A549 (cell line): ENCODE results near the gene DCAF6. TPM values are rescaled to one million over a fixed set of nuclear protein-coding genes. Genes with fewer than 3 reads are reported as not detected.

ENCODE experiments used
- ATAC-seq, 2 experiments: fragments of 200-7000 bp in 1 of 2; fragments of >200 bp in 1 of 2; cut with Nextera tagmentation in 1 of 2; cut with Tn5 transposase in 1 of 2; 3 replicates each; pipeline versions ENCODE4 v1.8.0 to v1.9.1; 2018 to 2020; ENCODE audit warnings: mild to moderate bottlenecking in 1 of 2, moderate library complexity in 1 of 2
- CTCF ChIA-PET: fragments of 300-600 bp; sonication (Branson Sonifier 250); formaldehyde crosslinking; extraction: SDS; loops from one replicate; lab custom pipeline; 2021; ENCODE audit warnings: antibody characterized with exemption, inconsistent platforms; lab: Yijun Ruan, JAX
- POLR2A ChIA-PET: fragments of 350-600 bp; formaldehyde crosslinking; extraction: SDS; loops from one replicate; lab custom pipeline; 2021; ENCODE audit warnings: antibody characterized with exemption, inconsistent platforms; lab: Yijun Ruan, JAX
- DNase-seq, 2 experiments: peaks; one replicate each; pipeline versions ENCODE4 v3.0.0 to v3.0.0-alpha.2; 2011 to 2016; ENCODE audit warnings: low read depth in 1 of 2, low spot score in 1 of 2
- FAIRE-seq: peaks from 2 replicates; lab custom pipeline; 2011; peaks lifted over from hg19 to GRCh38; lab: Jason Lieb, UNC
- H3K27ac ChIP-seq, 2 experiments: fragments of >200 bp; sonication (Bioruptor Twin); formaldehyde crosslinking; 3 replicates each; pipeline ENCODE4 v1.5.1; 2016 to 2017
- H3K4me1 ChIP-seq: fragments of >200 bp; sonication (Bioruptor Twin); formaldehyde crosslinking; 3 replicates; pipeline ENCODE4 v1.6.1; 2016
- H3K4me2 ChIP-seq: fragments of >200 bp; sonication (Bioruptor Twin); formaldehyde crosslinking; 3 replicates; pipeline ENCODE4 v1.6.1; 2016
- H3K4me3 ChIP-seq: fragments of >200 bp; sonication (Bioruptor Twin); formaldehyde crosslinking; 3 replicates; pipeline ENCODE4 v1.5.1; 2016
- H3K9me3 ChIP-seq: fragments of >200 bp; sonication (Bioruptor Twin); formaldehyde crosslinking; 3 replicates; pipeline ENCODE4 v1.6.1; 2016
- BHLHE40 ChIP-seq: IDR thresholded peaks from 2 replicates; pipeline ENCODE4 v1.6.1; 2012; ENCODE audit warnings: low read depth, low read length, inconsistent platforms
- EHF ChIP-seq: fragments of 250-450 bp; sonication (Bioruptor Pico); IDR thresholded peaks from 2 replicates; pipeline ENCODE4 v1.5.0; 2020; ENCODE audit warnings: mild to moderate bottlenecking
- EHMT2 ChIP-seq: fragments of 200-600 bp; sonication (generic); IDR thresholded peaks from 2 replicates; pipeline ENCODE4 v1.6.1; 2016; ENCODE audit warnings: antibody characterized with exemption, low read depth, mild to moderate bottlenecking, moderate library complexity
- EP300 ChIP-seq, 2 experiments: fragments of >200 bp; sonication (Bioruptor Twin); formaldehyde crosslinking; IDR thresholded peaks; 2 replicates in 1 of 2; 3 replicates in 1 of 2; pipeline ENCODE4 v1.6.1; 2016 to 2017
- ESRRA ChIP-seq: fragments of 150-350 bp; IDR thresholded peaks from 2 replicates; pipeline ENCODE4 v1.6.1; 2014; ENCODE audit warnings: mild to moderate bottlenecking, low read length, borderline replicate concordance
- FOSB ChIP-seq: fragments of 250-450 bp; sonication (Bioruptor Pico); IDR thresholded peaks from 2 replicates; pipeline ENCODE4 v1.5.0; 2020; ENCODE audit warnings: mild to moderate bottlenecking, moderate library complexity
- FOSL2 ChIP-seq, 2 experiments: fragments of 450-650 bp in 1 of 2; fragments of >200 bp in 1 of 2; sonication (Bioruptor Twin) in 1 of 2; formaldehyde crosslinking; IDR thresholded peaks; 2 replicates each; pipeline versions ENCODE4 v1.5.0 to v1.6.1; 2016 to 2020; ENCODE audit warnings: mild to moderate bottlenecking in 1 of 2, moderate library complexity in 1 of 2
- FOXS1 ChIP-seq: fragments of 250-450 bp; sonication (Bioruptor Pico); IDR thresholded peaks from 2 replicates; pipeline ENCODE4 v1.5.0; 2020; ENCODE audit warnings: mild to moderate bottlenecking, moderate library complexity
- HDAC2 ChIP-seq: fragments of 200-600 bp; sonication (generic); IDR thresholded peaks from 2 replicates; pipeline ENCODE4 v1.6.1; 2016
- HEYL ChIP-seq: fragments of 250-450 bp; sonication (Bioruptor Pico); IDR thresholded peaks from 2 replicates; pipeline ENCODE4 v1.8.0; 2021; ENCODE audit warnings: mild to moderate bottlenecking, moderate library complexity
- HOXA7 ChIP-seq: fragments of 250-450 bp; sonication (Bioruptor Pico); IDR thresholded peaks from 2 replicates; pipeline ENCODE4 v1.5.0; 2020; ENCODE audit warnings: mild to moderate bottlenecking, moderate library complexity
- HOXB13 ChIP-seq: fragments of 250-450 bp; sonication (Bioruptor Pico); IDR thresholded peaks from 2 replicates; pipeline ENCODE4 v1.5.0; 2020; ENCODE audit warnings: low read depth, mild to moderate bottlenecking, moderate library complexity
- HOXB5 ChIP-seq: fragments of 250-450 bp; sonication (Bioruptor Pico); IDR thresholded peaks from 2 replicates; pipeline ENCODE4 v1.5.0; 2020; ENCODE audit warnings: mild to moderate bottlenecking, moderate library complexity
- KDM1A ChIP-seq: fragments of 200-600 bp; sonication (generic); IDR thresholded peaks from 2 replicates; pipeline ENCODE4 v1.6.1; 2016; ENCODE audit warnings: low read depth, mild to moderate bottlenecking
- KDM5A ChIP-seq: fragments of 200-600 bp; sonication (generic); IDR thresholded peaks from 2 replicates; pipeline ENCODE4 v1.6.1; 2016; ENCODE audit warnings: antibody characterized with exemption, mild to moderate bottlenecking
- MAFK ChIP-seq: fragments of 450-650 bp; IDR thresholded peaks from 2 replicates; pipeline ENCODE4 v1.6.1; 2014; ENCODE audit not compliant: partially characterized antibody
- MAZ ChIP-seq: fragments of 150-350 bp; IDR thresholded peaks from 2 replicates; pipeline ENCODE4 v1.6.1; 2014; ENCODE audit warnings: antibody characterized with exemption, low read depth, low read length, borderline replicate concordance
- NPAS2 ChIP-seq: fragments of 250-450 bp; sonication (Bioruptor Pico); IDR thresholded peaks from 2 replicates; pipeline ENCODE4 v1.8.0; 2022; ENCODE audit warnings: mild to moderate bottlenecking, moderate library complexity, borderline replicate concordance
- NR3C1 ChIP-seq: fragments of >200 bp; sonication (Bioruptor Twin); formaldehyde crosslinking; IDR thresholded peaks from 3 replicates; pipeline ENCODE4 v1.6.1; 2017
- PBX3 ChIP-seq: IDR thresholded peaks from 2 replicates; pipeline ENCODE4 v1.6.1; 2012
- POLR2A ChIP-seq: IDR thresholded peaks from 2 replicates; pipeline ENCODE4 v1.6.1; 2012; ENCODE audit warnings: mild to moderate bottlenecking, low read length
- RARB ChIP-seq: fragments of 250-450 bp; sonication (Bioruptor Pico); IDR thresholded peaks from 2 replicates; pipeline ENCODE4 v1.8.0; 2021; ENCODE audit warnings: mild to moderate bottlenecking, moderate library complexity
- RCOR1 ChIP-seq: fragments of 150-350 bp; IDR thresholded peaks from 2 replicates; pipeline ENCODE4 v1.6.1; 2014; ENCODE audit warnings: antibody characterized with exemption, low read length, low read depth
- RFX5 ChIP-seq: fragments of 450-650 bp; IDR thresholded peaks from 2 replicates; pipeline ENCODE4 v1.7.1; 2014; ENCODE audit warnings: antibody characterized with exemption, mild to moderate bottlenecking, moderate library complexity
- SMC3 ChIP-seq: fragments of >200 bp; sonication (Bioruptor Twin); formaldehyde crosslinking; IDR thresholded peaks from 3 replicates; pipeline ENCODE4 v1.6.1; 2018; ENCODE audit warnings: inconsistent platforms
- SREBF2 ChIP-seq: fragments of 450-650 bp; IDR thresholded peaks from 2 replicates; pipeline ENCODE4 v1.6.1; 2014; ENCODE audit warnings: mild to moderate bottlenecking, moderate library complexity
- TP53 ChIP-seq: fragments of 250-450 bp; sonication (Bioruptor Pico); IDR thresholded peaks from 2 replicates; pipeline ENCODE4 v1.5.0; 2021; ENCODE audit warnings: mild to moderate bottlenecking, moderate library complexity
- ZC3H11A ChIP-seq: fragments of 450-650 bp; IDR thresholded peaks from 2 replicates; pipeline ENCODE4 v1.6.1; 2014; ENCODE audit warnings: antibody characterized with exemption, mild to moderate bottlenecking
- ZFP36 ChIP-seq: fragments of 450-650 bp; IDR thresholded peaks from 2 replicates; pipeline ENCODE4 v1.6.1; 2014; ENCODE audit warnings: borderline replicate concordance; ENCODE audit not compliant: partially characterized antibody
- ZNF302 ChIP-seq: fragments of 250-450 bp; sonication (Bioruptor Pico); IDR thresholded peaks from 2 replicates; pipeline ENCODE4 v1.9.0; 2021; ENCODE audit warnings: inconsistent platforms, mild to moderate bottlenecking, moderate library complexity
- WGBS: methylation state at CpG from one replicate; pipeline ENCODE4 v1.1.6; 2017; ENCODE audit errors: missing lambda C conversion rate; 5-methylcytosine and 5-hydroxymethylcytosine counted together
- polyA plus RNA-seq, 4 experiments: library from polyadenylated mRNA; depleted of rRNA in 3 of 4; stranded (reverse); fragments of >200 nt; fragmentation: RNase III in 1 of 4; extraction: RNeasy Plus Mini Kit Qiagen cat#74134 plus additional on column Dnase treatment in 1 of 4; gene quantifications; 2 replicates in 3 of 4; 3 replicates in 1 of 4; pipeline ENCODE4 v1.2.3, GENCODE V29; 2011 to 2017
- TF ChIP-seq, protein P1 (sequence below): fragments of >200 bp; sonication (Bioruptor Twin); formaldehyde crosslinking; IDR thresholded peaks from 2 replicates; pipeline ENCODE4 v1.6.1; 2016
- TF ChIP-seq, protein P2 (sequence below): IDR thresholded peaks from 2 replicates; pipeline ENCODE4 v1.6.1; 2012
- TF ChIP-seq, protein P3 (sequence below): fragments of 150-350 bp; IDR thresholded peaks from 2 replicates; pipeline ENCODE4 v1.6.1; 2014; ENCODE audit warnings: low read depth, mild to moderate bottlenecking, low read length

DCAF6 gene
- polyA plus RNA-seq, 2 of the 4 experiments (the other 2 are of a cell fraction), result 39.9 to 74.7 TPM

DNA sequence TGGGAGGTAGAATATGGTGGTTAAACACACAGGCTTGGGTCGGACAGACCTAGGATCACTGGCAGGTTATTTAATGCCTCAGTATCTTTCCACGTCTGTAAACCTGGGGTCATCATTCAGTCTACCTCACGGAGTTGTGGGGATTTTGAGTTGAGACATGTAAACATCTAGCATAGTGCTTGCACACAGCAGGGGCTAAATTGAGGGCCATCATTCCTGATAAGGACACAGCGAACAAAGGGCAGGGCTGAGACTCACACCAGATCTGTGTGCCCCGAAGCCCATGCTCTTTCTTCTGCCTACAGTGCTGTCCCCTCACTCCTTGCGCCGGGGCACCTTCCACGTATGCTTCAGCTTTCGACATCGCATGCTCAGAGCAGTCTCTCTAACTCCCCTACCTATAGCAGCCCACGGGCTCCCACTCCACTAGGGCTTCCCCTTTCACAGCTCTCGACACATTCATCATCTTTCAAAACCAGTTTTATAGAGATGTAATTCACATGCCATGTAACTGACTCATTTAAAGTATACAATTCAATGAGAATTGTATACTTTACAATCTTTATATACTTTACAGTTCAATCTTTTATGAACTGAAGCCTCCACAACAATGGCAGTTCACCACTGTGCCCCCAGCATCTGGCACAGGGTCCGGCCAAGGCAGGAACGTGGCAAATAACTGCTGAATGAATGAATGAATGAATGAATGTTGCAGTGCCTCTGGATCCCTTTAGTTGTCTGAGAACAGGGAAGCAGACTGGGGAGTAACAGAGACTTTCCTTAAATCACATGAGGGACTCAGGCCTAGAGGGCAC is 152.2 kb downstream of the DCAF6 start:
- 85% methylated on average over 14 of the region's 14 CpGs for WGBS
- TF ChIP-seq EP300 (IDR thresholded peaks at IDR 0.05) (no peak), NPAS2 (CRISPR knock-in tag) (no peak)
- TF ChIP-seq, all 56 proteins: peak for 0
- no peak overlapping the region for H3K4me3 ChIP-seq
- H3K9me3 ChIP-seq, result no peaks in the 10 kb centered on the region
- FAIRE-seq (no peak), DNase-seq (no peak), ATAC-seq (no peak; a peak in 1 of 6 replicates)
- peaks cover 13% of the 10 kb centered on the region for H3K4me1 ChIP-seq
- CTCF ChIA-PET, result interaction anchor here (0.9 kb wide), 1 partner anchor 57 kb away, joined by 3 read pairs; no protein-coding TSS in a partner anchor
- peak overlapping the region in 1 of 2 experiments; percentile 40; a peak in 2 of 6 replicates for H3K27ac ChIP-seq
- POLR2A ChIA-PET, result no interaction called here
- peak overlapping the region; percentile 13; the same call in 1 of the 3 replicates for H3K4me2 ChIP-seq

DNA sequence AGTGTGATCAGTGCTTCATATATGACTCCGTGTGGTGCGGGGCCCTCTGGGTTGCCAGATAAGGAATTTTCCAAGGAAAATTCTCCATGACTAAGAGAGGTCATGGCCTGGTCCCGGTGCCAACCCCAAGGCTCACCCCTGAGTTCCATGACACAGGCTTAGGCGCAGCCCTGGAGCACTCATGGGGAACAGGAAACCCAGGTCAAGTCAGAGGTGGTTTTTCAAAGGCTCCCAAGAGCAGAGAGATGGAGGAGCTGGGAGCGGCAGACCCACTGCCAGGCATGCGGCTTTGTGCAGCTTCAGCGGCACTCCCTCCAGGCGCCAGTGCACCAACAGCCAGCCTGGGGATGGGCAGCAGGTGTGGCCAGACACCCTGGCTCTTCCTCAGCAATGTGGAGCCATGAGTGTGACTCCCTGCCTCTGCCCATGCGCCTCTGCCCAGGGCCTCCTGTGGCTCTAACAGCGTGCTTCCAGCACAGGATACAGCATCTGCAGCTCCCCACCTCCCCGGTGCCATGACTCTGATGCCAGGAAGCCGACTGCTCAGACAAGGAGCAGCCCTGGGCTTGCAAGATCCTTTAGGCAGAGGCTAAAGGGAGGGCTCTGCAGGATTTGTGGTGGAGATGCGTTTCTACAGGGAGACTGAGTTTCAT is 153.0 kb downstream of the DCAF6 start:
- DNase-seq, result no peak
- Histone ChIP-seq H3K4me1 (peaks cover 13% of the 10 kb centered on the region), H3K27ac (peak overlapping the region in 1 of 2 experiments; percentile 40; a peak in 2 of 6 replicates), H3K4me2 (peak overlapping the region; percentile 13; the same call in 1 of the 3 replicates), H3K4me3 (no peak overlapping the region), H3K9me3 (no peaks in the 10 kb centered on the region)
- 72% methylated on average over 13 of the region's 13 CpGs for WGBS
- ChIA-PET POLR2A (no interaction called here), CTCF (interaction anchor here (0.9 to 10.5 kb wide), 4 partner anchors 6 to 56 kb away, joined by 3 to 94 read pairs (median 8); no protein-coding TSS in a partner anchor)
- no peak for FAIRE-seq
- peak in 1 of 2 experiments; percentile 7; a peak in 1 of 6 replicates for ATAC-seq
- no peak for TF ChIP-seq SREBF2
- TF ChIP-seq FOXS1 (CRISPR knock-in tag), result no peak
- no peak for TF ChIP-seq RFX5
- TF ChIP-seq NR3C1, result no peak
- TF ChIP-seq HOXB13 (CRISPR knock-in tag), result no peak
- no peak for TF ChIP-seq MAFK
- no peak for TF ChIP-seq ZNF302 (CRISPR knock-in tag)
- TF ChIP-seq MAZ, result no peak
- no peak for TF ChIP-seq ZC3H11A
- TF ChIP-seq, protein P1, sequence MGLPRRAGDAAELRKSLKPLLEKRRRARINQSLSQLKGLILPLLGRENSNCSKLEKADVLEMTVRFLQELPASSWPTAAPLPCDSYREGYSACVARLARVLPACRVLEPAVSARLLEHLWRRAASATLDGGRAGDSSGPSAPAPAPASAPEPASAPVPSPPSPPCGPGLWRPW, result no peak
- TF ChIP-seq FOSL2 (IDR thresholded peaks at IDR 0.05), result no peak
- TF ChIP-seq FOSL2 (CRISPR knock-in tag; IDR thresholded peaks at IDR 0.05), result no peak
- no peak for TF ChIP-seq ESRRA
- TF ChIP-seq, protein P2, sequence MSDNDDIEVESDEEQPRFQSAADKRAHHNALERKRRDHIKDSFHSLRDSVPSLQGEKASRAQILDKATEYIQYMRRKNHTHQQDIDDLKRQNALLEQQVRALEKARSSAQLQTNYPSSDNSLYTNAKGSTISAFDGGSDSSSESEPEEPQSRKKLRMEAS, result no peak
- no peak for TF ChIP-seq EP300 (IDR thresholded peaks at IDR 0.05)
- no peak for TF ChIP-seq EHMT2
- TF ChIP-seq RARB, result no peak
- TF ChIP-seq NPAS2 (CRISPR knock-in tag), result no peak
- no peak for TF ChIP-seq BHLHE40

DNA sequence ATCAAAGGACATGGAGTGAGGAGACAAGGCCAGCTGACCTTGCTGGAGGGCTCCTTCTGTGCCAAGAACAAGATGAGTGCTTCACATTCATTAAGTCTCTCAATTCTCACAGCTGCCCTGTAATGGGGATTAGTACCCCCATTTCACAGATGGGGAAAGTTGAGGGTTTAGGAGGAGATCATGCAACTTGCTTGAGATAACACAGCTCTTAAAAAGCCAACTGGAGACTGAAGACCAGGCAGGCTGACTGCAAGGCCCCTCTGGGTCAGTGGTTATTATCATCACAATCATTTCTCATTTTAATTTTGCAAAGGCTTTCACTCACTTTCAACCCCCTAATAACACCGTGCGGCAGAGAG is 153.5 kb downstream of the DCAF6 start:
- ChIA-PET CTCF (interaction anchor here (0.9 to 10.5 kb wide), 4 partner anchors 7 to 55 kb away, joined by 3 to 94 read pairs (median 8); no protein-coding TSS in a partner anchor), POLR2A (no interaction called here)
- H3K4me1 ChIP-seq, result peaks cover 13% of the 10 kb centered on the region
- no peak overlapping the region for H3K4me2 ChIP-seq
- WGBS, result 100% methylated on average over 2 of the region's 2 CpGs
- H3K27ac ChIP-seq, result no peak overlapping the region
- no peak overlapping the region for H3K4me3 ChIP-seq
- FAIRE-seq (no peak), ATAC-seq (no peak), DNase-seq (no peak)
- H3K9me3 ChIP-seq, result no peaks in the 10 kb centered on the region
- TF ChIP-seq RCOR1, result no peak
- no peak for TF ChIP-seq HOXB5
- no peak for TF ChIP-seq NR3C1
- TF ChIP-seq TP53, result no peak
- TF ChIP-seq HOXA7 (CRISPR knock-in tag), result no peak
- no peak for TF ChIP-seq FOSB (CRISPR knock-in tag)
- TF ChIP-seq, protein P3, sequence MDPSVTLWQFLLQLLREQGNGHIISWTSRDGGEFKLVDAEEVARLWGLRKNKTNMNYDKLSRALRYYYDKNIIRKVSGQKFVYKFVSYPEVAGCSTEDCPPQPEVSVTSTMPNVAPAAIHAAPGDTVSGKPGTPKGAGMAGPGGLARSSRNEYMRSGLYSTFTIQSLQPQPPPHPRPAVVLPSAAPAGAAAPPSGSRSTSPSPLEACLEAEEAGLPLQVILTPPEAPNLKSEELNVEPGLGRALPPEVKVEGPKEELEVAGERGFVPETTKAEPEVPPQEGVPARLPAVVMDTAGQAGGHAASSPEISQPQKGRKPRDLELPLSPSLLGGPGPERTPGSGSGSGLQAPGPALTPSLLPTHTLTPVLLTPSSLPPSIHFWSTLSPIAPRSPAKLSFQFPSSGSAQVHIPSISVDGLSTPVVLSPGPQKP, result no peak
- TF ChIP-seq NPAS2 (CRISPR knock-in tag), result no peak
- TF ChIP-seq POLR2A, result no peak
- TF ChIP-seq HDAC2, result no peak
- no peak for TF ChIP-seq KDM5A
- TF ChIP-seq EHF (CRISPR knock-in tag), result no peak
- no peak for TF ChIP-seq PBX3
- no peak for TF ChIP-seq HEYL (CRISPR knock-in tag)
- TF ChIP-seq ZFP36, result no peak
- TF ChIP-seq SMC3, result no peak
- no peak for TF ChIP-seq KDM1A
